DND-41 (cell line): ENCODE results near the gene ARPC1A.

ENCODE experiments used
- ATAC-seq: fragments of 200-7000 bp; cut with Tn5 transposase; 3 replicates; pipeline ENCODE4 v1.9.1; 2021; ENCODE audit warnings: low read depth; ENCODE audit not compliant: insufficient read depth
- DNase-seq: peaks from one replicate; pipeline ENCODE4 v3.0.0-alpha.2; 2020
- H2AFZ ChIP-seq: 2 replicates; pipeline ENCODE4 v1.6.0; 2012; ENCODE audit warnings: low read depth, low read length
- H3K27ac ChIP-seq: 2 replicates; pipeline ENCODE4 v1.5.1; 2012; ENCODE audit warnings: low read length, inconsistent platforms
- H3K27me3 ChIP-seq: fragments of 200-600 bp; sonication (generic); 2 replicates; pipeline ENCODE4 v1.6.0; 2012; ENCODE audit warnings: low read length, mild to moderate bottlenecking, inconsistent platforms; ENCODE audit not compliant: insufficient read depth, poor library complexity
- H3K36me3 ChIP-seq: 2 replicates; pipeline ENCODE4 v1.5.1; 2012; ENCODE audit warnings: low read length, inconsistent platforms; ENCODE audit not compliant: insufficient read depth
- H3K4me1 ChIP-seq: 2 replicates; pipeline ENCODE4 v1.5.1; 2012; ENCODE audit warnings: mild to moderate bottlenecking, low read length; ENCODE audit not compliant: insufficient read depth
- H3K4me2 ChIP-seq: 2 replicates; pipeline ENCODE4 v1.6.0; 2012; ENCODE audit warnings: mild to moderate bottlenecking, moderate library complexity, low read length, inconsistent platforms; ENCODE audit not compliant: insufficient read depth
- H3K4me3 ChIP-seq, 2 experiments: fragments of 200-600 bp in 1 of 2; shearing (Covaris generic) in 1 of 2; 2 replicates each; pipeline ENCODE4 v1.5.1; 2012 to 2016; ENCODE audit warnings: inconsistent platforms in 2 of 2, low read length in 2 of 2, mild to moderate bottlenecking in 2 of 2, low read depth in 1 of 2, moderate library complexity in 1 of 2
- H3K79me2 ChIP-seq: 2 replicates; pipeline ENCODE4 v1.6.0; 2012; ENCODE audit warnings: low read length, inconsistent platforms; ENCODE audit not compliant: insufficient read depth
- H3K9ac ChIP-seq: 2 replicates; pipeline ENCODE4 v1.6.0; 2012; ENCODE audit warnings: low read depth, mild to moderate bottlenecking, inconsistent platforms, low read length, moderate library complexity
- H3K9me3 ChIP-seq: 2 replicates; pipeline ENCODE4 v1.5.1; 2012; ENCODE audit warnings: low read length, moderate library complexity, mild to moderate bottlenecking, inconsistent platforms; ENCODE audit not compliant: insufficient read depth, severe bottlenecking
- H4K20me1 ChIP-seq: 2 replicates; pipeline ENCODE4 v1.6.0; 2012; ENCODE audit warnings: low read length; ENCODE audit not compliant: insufficient read depth
- EZH2 ChIP-seq: IDR thresholded peaks from 3 replicates; pipeline ENCODE4 v1.6.1; 2012; ENCODE audit warnings: borderline replicate concordance, low read depth, mild to moderate bottlenecking, moderate library complexity, low read length, inconsistent platforms; ENCODE audit not compliant: severe bottlenecking
- TF ChIP-seq, protein P1 (sequence below): IDR thresholded peaks from 2 replicates; pipeline ENCODE4 v1.5.1; 2012; ENCODE audit warnings: borderline replicate concordance, low read length, moderate library complexity, mild to moderate bottlenecking; ENCODE audit not compliant: poor library complexity, severe bottlenecking; ENCODE audit errors: extremely low read depth

The ARPC1A gene

DNA sequence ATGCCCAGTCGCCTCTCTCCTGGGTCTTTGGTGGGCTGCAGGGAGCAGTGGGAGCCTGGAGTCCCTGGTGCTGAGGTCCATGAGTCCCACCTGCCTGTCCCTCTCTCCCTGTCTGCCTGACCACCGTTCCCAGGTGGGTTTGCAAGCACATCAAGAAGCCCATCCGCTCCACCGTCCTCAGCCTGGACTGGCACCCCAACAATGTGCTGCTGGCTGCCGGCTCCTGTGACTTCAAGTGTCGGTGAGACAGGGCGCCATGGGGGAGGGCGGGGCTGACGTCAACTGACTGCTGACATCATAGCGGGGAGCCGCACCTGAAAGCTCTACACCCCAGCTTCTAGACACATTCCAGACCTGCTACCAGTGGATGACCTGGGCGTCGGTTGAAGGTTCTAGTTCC is 64.1 kb downstream of the ARPC1A start:
- Histone ChIP-seq H3K9me3 (no peaks in the 10 kb centered on the region), H3K36me3 (peaks cover 84% of the 10 kb centered on the region), H3K4me3 (no peak overlapping the region), H3K79me2 (peaks cover 13% of the 10 kb centered on the region), H3K4me1 (no peaks in the 10 kb centered on the region), H4K20me1 (peaks cover 40% of the 10 kb centered on the region), H3K27me3 (no peaks in the 10 kb centered on the region), H3K4me2 (no peak overlapping the region), H3K9ac (no peak overlapping the region), H3K27ac (no peak overlapping the region), H2AFZ (no peak overlapping the region)
- no peak for DNase-seq
- TF ChIP-seq EZH2, result no peak
- TF ChIP-seq, protein P1, sequence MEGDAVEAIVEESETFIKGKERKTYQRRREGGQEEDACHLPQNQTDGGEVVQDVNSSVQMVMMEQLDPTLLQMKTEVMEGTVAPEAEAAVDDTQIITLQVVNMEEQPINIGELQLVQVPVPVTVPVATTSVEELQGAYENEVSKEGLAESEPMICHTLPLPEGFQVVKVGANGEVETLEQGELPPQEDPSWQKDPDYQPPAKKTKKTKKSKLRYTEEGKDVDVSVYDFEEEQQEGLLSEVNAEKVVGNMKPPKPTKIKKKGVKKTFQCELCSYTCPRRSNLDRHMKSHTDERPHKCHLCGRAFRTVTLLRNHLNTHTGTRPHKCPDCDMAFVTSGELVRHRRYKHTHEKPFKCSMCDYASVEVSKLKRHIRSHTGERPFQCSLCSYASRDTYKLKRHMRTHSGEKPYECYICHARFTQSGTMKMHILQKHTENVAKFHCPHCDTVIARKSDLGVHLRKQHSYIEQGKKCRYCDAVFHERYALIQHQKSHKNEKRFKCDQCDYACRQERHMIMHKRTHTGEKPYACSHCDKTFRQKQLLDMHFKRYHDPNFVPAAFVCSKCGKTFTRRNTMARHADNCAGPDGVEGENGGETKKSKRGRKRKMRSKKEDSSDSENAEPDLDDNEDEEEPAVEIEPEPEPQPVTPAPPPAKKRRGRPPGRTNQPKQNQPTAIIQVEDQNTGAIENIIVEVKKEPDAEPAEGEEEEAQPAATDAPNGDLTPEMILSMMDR, result no peak
- ATAC-seq, result no peak

DNA sequence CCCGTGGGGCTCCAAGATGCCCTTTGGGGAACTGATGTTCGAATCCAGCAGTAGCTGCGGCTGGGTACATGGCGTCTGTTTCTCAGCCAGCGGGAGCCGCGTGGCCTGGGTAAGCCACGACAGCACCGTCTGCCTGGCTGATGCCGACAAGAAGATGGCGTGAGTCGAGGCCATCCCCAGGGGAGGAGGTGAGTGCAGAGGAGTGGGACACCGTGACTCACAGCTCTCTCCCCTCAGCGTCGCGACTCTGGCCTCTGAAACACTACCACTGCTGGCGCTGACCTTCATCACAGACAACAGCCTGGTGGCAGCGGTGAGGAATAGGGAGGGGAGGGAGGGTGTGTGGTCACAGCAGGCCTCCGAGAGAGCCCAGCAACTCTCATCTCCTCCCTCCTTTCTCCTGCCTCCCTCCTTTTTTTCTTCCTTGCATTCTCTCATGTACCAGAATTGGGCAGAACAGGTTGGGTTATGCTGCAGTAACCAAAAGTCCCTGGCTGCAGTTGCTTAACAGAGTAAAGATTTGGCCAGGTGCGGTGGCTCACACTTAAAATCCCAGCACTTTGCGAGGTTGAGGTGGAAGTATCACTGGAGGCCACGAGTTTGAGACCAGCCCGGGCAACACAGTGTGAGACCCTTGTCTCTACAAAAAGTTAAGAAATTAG is 65.4 kb downstream of the ARPC1A start:
- Histone ChIP-seq H3K79me2 (peaks cover 16% of the 10 kb centered on the region), H2AFZ (no peak overlapping the region), H3K9ac (no peak overlapping the region), H3K4me3 (no peak overlapping the region), H3K9me3 (no peaks in the 10 kb centered on the region), H3K27me3 (no peaks in the 10 kb centered on the region), H3K36me3 (peaks cover 89% of the 10 kb centered on the region), H3K4me1 (no peaks in the 10 kb centered on the region), H3K27ac (no peak overlapping the region), H3K4me2 (no peak overlapping the region), H4K20me1 (peaks cover 45% of the 10 kb centered on the region)
- DNase-seq, result no peak
- no peak for ATAC-seq
- TF ChIP-seq, protein P1, result no peak
- no peak for TF ChIP-seq EZH2

DNA sequence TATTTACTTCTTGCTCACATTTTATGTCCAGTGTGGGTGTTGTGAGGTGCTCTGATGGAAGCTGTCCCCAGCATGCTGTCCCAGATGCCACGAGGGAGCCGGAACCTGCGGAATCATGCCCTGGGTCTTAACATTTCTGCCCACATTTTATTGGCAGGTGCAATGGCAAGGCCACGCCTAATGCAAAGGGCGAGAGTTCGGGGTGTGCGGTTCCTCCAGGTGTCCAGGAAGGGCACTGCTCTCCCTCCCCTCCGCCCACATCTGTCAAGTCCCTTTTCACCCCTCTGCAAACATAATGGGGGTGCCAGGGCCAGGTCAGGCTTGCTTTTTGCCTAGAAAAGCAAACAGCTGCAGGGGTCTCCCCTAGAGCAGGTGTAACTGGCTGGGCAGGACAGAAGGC is 66.3 kb downstream of the ARPC1A start:
- no peaks in the 10 kb centered on the region for H3K4me1 ChIP-seq
- no peak overlapping the region for H2AFZ ChIP-seq
- no peaks in the 10 kb centered on the region for H3K9me3 ChIP-seq
- ATAC-seq (no peak), DNase-seq (no peak)
- H3K27me3 ChIP-seq, result no peaks in the 10 kb centered on the region
- H3K9ac ChIP-seq, result no peak overlapping the region
- H3K4me3 ChIP-seq, result no peak overlapping the region
- peaks cover 16% of the 10 kb centered on the region for H3K79me2 ChIP-seq
- no peak overlapping the region for H3K4me2 ChIP-seq
- H3K27ac ChIP-seq, result no peak overlapping the region
- H3K36me3 ChIP-seq, result peaks cover 88% of the 10 kb centered on the region
- peaks cover 43% of the 10 kb centered on the region for H4K20me1 ChIP-seq
- TF ChIP-seq, protein P1, result no peak
- no peak for TF ChIP-seq EZH2
